SK-N-SH (cell line): ENCODE results near the gene C1orf159. TPM values are rescaled to one million over a fixed set of nuclear protein-coding genes. Genes with fewer than 3 reads are reported as not detected.

Experiments
- CTCF ChIA-PET: fragments of 300-600, 350-600 bp; formaldehyde crosslinking; extraction: SDS; loops from one replicate; lab custom pipeline; 2021; lab: Yijun Ruan, JAX
- POLR2A ChIA-PET: fragments of 350-600 bp; sonication (Branson Sonifier 250); formaldehyde crosslinking; extraction: SDS; loops from one replicate; lab custom pipeline; 2020; ENCODE audit warnings: antibody characterized with exemption, inconsistent platforms; lab: Yijun Ruan, JAX
- DNase-seq: peaks from one replicate; pipeline ENCODE4 v3.0.0; 2012
- H2AFZ ChIP-seq: fragments of 200-600 bp; sonication (generic); 2 replicates; pipeline ENCODE4 v1.8.1; 2016; ENCODE audit warnings: antibody characterized with exemption, mild to moderate bottlenecking, low read depth
- H3F3A ChIP-seq: fragments of 200-600 bp; sonication (generic); replicated peaks from 2 replicates; pipeline ENCODE3; 2016; ENCODE audit warnings: antibody characterized with exemption, mild to moderate bottlenecking; ENCODE audit not compliant: insufficient read depth
- H3K27ac ChIP-seq, 2 experiments: fragments of 200-500 bp in 1 of 2; fragments of 200-600 bp in 1 of 2; sonication (Bioruptor generic) in 1 of 2; sonication (generic), shearing (Covaris generic) in 1 of 2; 2 replicates each; pipeline versions ENCODE4 v1.5.1 to v1.6.1; 2014 to 2016; ENCODE audit warnings: low read depth in 2 of 2, inconsistent platforms in 1 of 2, low read length in 1 of 2, mild to moderate bottlenecking in 1 of 2, mixed read lengths in 1 of 2
- H3K27me3 ChIP-seq: fragments of 200-600 bp; sonication (generic), shearing (Covaris generic); 2 replicates; pipeline ENCODE4 v1.6.1; 2016; ENCODE audit warnings: mixed run types; ENCODE audit not compliant: insufficient read depth
- H3K36me3 ChIP-seq, 2 experiments: fragments of 200-500 bp in 1 of 2; fragments of 200-600 bp in 1 of 2; sonication (Bioruptor generic) in 1 of 2; sonication (generic) in 1 of 2; replicated peaks in 1 of 2; 2 replicates each; pipeline versions ENCODE3 to v1.5.1; 2014 to 2016; ENCODE audit warnings: low read length in 1 of 2, mild to moderate bottlenecking in 1 of 2; ENCODE audit not compliant: insufficient read depth in 2 of 2, control insufficient read depth in 1 of 2
- H3K4me1 ChIP-seq, 2 experiments: fragments of 200-500 bp in 1 of 2; fragments of 200-600 bp in 1 of 2; sonication (Bioruptor generic) in 1 of 2; sonication (generic), shearing (Covaris generic) in 1 of 2; 2 replicates each; pipeline versions ENCODE4 v1.5.1 to v1.6.1; 2014 to 2016; ENCODE audit warnings: low read depth in 1 of 2, low read length in 1 of 2, mixed run types in 1 of 2; ENCODE audit not compliant: insufficient read depth in 2 of 2, control insufficient read depth in 1 of 2
- H3K4me2 ChIP-seq: fragments of 200-600 bp; sonication (generic), shearing (Covaris generic); 2 replicates; pipeline ENCODE4 v1.6.1; 2017; ENCODE audit warnings: mixed run types
- H3K4me3 ChIP-seq, 2 experiments: fragments of 200-500 bp in 1 of 2; fragments of 200-600 bp in 1 of 2; sonication (Bioruptor generic) in 1 of 2; sonication (generic), shearing (Covaris generic) in 1 of 2; 2 replicates each; pipeline versions ENCODE4 v1.5.1 to v1.8.1; 2014 to 2016; ENCODE audit warnings: low read depth in 2 of 2, inconsistent platforms in 1 of 2, low read length in 1 of 2, mild to moderate bottlenecking in 1 of 2, mixed read lengths in 1 of 2, moderate library complexity in 1 of 2
- H3K79me2 ChIP-seq: fragments of 200-600 bp; sonication (generic); 2 replicates; pipeline ENCODE4 v1.8.1; 2017; ENCODE audit warnings: mild to moderate bottlenecking; ENCODE audit not compliant: insufficient read depth
- H3K9ac ChIP-seq: fragments of 200-600 bp; sonication (generic); 2 replicates; pipeline ENCODE4 v1.6.1; 2017; ENCODE audit warnings: mixed run types
- H3K9me2 ChIP-seq: fragments of 200-600 bp; sonication (generic); 2 replicates; pipeline ENCODE4 v1.6.1; 2017; ENCODE audit warnings: mixed run types
- H3K9me3 ChIP-seq: fragments of 200-600 bp; sonication (generic); 2 replicates; pipeline ENCODE4 v1.6.1; 2017; ENCODE audit warnings: mixed run types, mild to moderate bottlenecking, moderate library complexity
- H4K20me1 ChIP-seq: fragments of 200-600 bp; sonication (generic); 2 replicates; pipeline ENCODE4 v1.6.1; 2017; ENCODE audit warnings: mild to moderate bottlenecking, mixed run types; ENCODE audit not compliant: insufficient read depth
- CHD2 ChIP-seq: fragments of 150-350 bp; IDR thresholded peaks from 2 replicates; pipeline ENCODE4 v1.6.1; 2018; ENCODE audit warnings: low read length; ENCODE audit not compliant: partially characterized antibody
- FOSL2 ChIP-seq: IDR thresholded peaks from 2 replicates; pipeline ENCODE4 v1.4.0; 2012; ENCODE audit warnings: low read depth, mild to moderate bottlenecking, moderate library complexity, borderline replicate concordance
- FOXJ3 ChIP-seq: sonication (generic); formaldehyde crosslinking; IDR thresholded peaks from 2 replicates; pipeline ENCODE4 v1.5.1; 2020; ENCODE audit warnings: mild to moderate bottlenecking, missing genetic modification reagents
- FOXM1 ChIP-seq: IDR thresholded peaks from 2 replicates; pipeline ENCODE4 v1.4.0; 2012; ENCODE audit warnings: low read depth, mild to moderate bottlenecking
- GABPA ChIP-seq: IDR thresholded peaks from 2 replicates; pipeline ENCODE4 v1.4.0; 2012; ENCODE audit warnings: low read depth, mild to moderate bottlenecking
- JUND ChIP-seq: IDR thresholded peaks from 2 replicates; pipeline ENCODE4 v1.4.0; 2012
- NRF1 ChIP-seq: IDR thresholded peaks from 2 replicates; pipeline ENCODE4 v1.6.1; 2012; ENCODE audit warnings: low read depth, mild to moderate bottlenecking, low read length
- RAD21 ChIP-seq: IDR thresholded peaks from 2 replicates; pipeline ENCODE4 v1.6.1; 2012; ENCODE audit warnings: mild to moderate bottlenecking, low read length
- RCOR1 ChIP-seq: fragments of 150-350 bp; IDR thresholded peaks from 2 replicates; pipeline ENCODE4 v1.6.1; 2017; ENCODE audit warnings: antibody characterized with exemption, low read length
- RXRA ChIP-seq: IDR thresholded peaks from 2 replicates; pipeline ENCODE4 v1.4.0; 2012; ENCODE audit warnings: low read depth, mild to moderate bottlenecking, borderline replicate concordance
- SMC3 ChIP-seq: IDR thresholded peaks from 2 replicates; pipeline ENCODE4 v1.6.1; 2012; ENCODE audit warnings: low read depth, low read length, improper control_type of control experiment
- TAF1 ChIP-seq: IDR thresholded peaks from 2 replicates; pipeline ENCODE4 v1.6.1; 2012; ENCODE audit warnings: low read depth, mild to moderate bottlenecking, low read length, moderate library complexity, borderline replicate concordance
- whole genome bisulfite sequencing: methylation state at CpG from one replicate; pipeline ENCODE4 v1.1.6; 2017; ENCODE audit warnings: low lambda C conversion rate; 5-methylcytosine and 5-hydroxymethylcytosine counted together
- polyA plus RNA-seq, 3 experiments: library from polyadenylated mRNA; depleted of rRNA; stranded (reverse); fragments of >200 nt; gene quantifications; 2 replicates each; pipeline ENCODE4 v1.2.3, GENCODE V29; 2012
- TF ChIP-seq, protein P1 (sequence below): IDR thresholded peaks from 2 replicates; pipeline ENCODE4; 2012
- TF ChIP-seq, protein P2 (sequence below): IDR thresholded peaks from 2 replicates; pipeline ENCODE4 v1.4.0; 2012; ENCODE audit warnings: low read depth
- TF ChIP-seq, protein P3 (sequence below): fragments of 150-350 bp; IDR thresholded peaks from 2 replicates; pipeline ENCODE4 v1.6.1; 2017; ENCODE audit warnings: antibody characterized with exemption, low read length, low read depth, borderline replicate concordance
- TF ChIP-seq, protein P4 (sequence below): fragments of 200-600 bp; sonication (generic); IDR thresholded peaks from 2 replicates; pipeline ENCODE4 v1.6.1; 2017; ENCODE audit warnings: antibody characterized with exemption, mild to moderate bottlenecking, moderate library complexity
- TF ChIP-seq, protein P5 (sequence below): IDR thresholded peaks from 2 replicates; pipeline ENCODE4 v1.6.1; 2012; ENCODE audit warnings: mild to moderate bottlenecking, low read depth, low read length, moderate library complexity
- TF ChIP-seq, protein P6 (sequence below): IDR thresholded peaks from 2 replicates; pipeline ENCODE4 v1.4.0; 2012; ENCODE audit warnings: low read depth, borderline replicate concordance

The C1orf159 gene
- polyA plus RNA-seq, 1 of the 3 experiments (the other 2 are of a cell fraction), result 10.2 TPM

DNA sequence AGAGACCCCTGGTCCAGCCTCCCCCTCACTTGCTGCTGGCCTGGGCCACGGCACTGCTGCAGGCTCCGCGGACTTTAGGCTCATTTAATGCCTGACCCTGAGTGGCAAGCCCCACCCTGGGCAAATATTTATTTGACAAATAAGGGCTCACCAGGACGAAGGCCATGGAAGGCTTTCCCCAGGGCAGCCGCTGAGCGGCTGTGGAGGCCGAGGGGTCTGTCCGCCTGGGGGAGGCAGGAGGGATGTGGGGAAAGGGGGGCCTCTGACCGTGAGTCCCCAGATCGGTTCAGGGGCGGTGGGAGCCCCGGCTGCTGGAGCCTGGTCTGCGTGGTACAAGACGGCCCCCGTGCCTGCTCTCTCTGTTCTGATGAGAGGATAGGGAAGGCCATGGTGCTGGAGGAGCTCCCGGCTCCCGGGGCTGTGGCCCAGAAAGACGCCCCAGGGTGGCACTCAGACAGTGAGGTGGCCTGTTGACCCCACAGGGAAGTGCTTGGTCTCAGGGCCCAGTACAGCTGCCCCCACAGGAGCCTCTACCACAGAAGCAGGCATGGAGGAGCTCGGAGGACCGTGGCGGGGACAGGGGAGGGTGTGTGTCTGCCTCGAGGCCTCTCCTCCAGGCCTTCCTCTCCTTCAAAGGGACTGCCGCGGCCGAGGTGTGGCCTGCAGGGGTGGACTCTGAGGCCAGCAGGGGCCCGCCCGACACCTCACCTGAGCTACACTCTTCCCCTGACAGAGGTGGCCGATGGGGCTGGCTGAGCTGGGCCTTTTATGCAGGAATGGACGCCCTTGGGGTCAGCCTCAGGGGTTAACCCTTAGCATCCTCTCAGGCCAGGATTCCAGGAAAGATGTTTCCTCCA, 9.1 kb upstream of the C1orf159 start:
- CTCF ChIA-PET, result interaction anchor here (0.7 to 2.2 kb wide), 7 partner anchors 61 to 247 kb away, joined by 3 to 11 read pairs (median 3); no protein-coding TSS in a partner anchor
- POLR2A ChIA-PET, result no interaction called here
- no peak overlapping the region for H3K9ac ChIP-seq
- no peaks in the 10 kb centered on the region for H3K27me3 ChIP-seq
- no peaks in the 10 kb centered on the region for H3K9me3 ChIP-seq
- 70% methylated on average over 10 of the region's 29 CpGs for WGBS
- H4K20me1 ChIP-seq, result no peaks in the 10 kb centered on the region
- H2AFZ ChIP-seq, result no peak overlapping the region
- no peaks in the 10 kb centered on the region for H3K36me3 ChIP-seq
- no peak overlapping the region for H3K27ac ChIP-seq
- no peak for DNase-seq
- no peak overlapping the region for H3K4me2 ChIP-seq
- peaks cover 10% of the 10 kb centered on the region for H3F3A ChIP-seq
- H3K79me2 ChIP-seq, result no peaks in the 10 kb centered on the region
- no peaks in the 10 kb centered on the region for H3K9me2 ChIP-seq
- H3K4me3 ChIP-seq, result no peak overlapping the region
- H3K4me1 ChIP-seq, result peaks cover 0 to 11% of the 10 kb centered on the region in 2 experiments; a peak in 1 of 4 replicates
- TF ChIP-seq FOXJ3 (CRISPR knock-in tag) (no peak), SMC3 (no peak), CHD2 (no peak), TAF1 (no peak), NRF1 (no peak), GABPA (no peak), RXRA (no peak), FOXM1 (no peak), RAD21 (no peak)
- TF ChIP-seq, protein P1, sequence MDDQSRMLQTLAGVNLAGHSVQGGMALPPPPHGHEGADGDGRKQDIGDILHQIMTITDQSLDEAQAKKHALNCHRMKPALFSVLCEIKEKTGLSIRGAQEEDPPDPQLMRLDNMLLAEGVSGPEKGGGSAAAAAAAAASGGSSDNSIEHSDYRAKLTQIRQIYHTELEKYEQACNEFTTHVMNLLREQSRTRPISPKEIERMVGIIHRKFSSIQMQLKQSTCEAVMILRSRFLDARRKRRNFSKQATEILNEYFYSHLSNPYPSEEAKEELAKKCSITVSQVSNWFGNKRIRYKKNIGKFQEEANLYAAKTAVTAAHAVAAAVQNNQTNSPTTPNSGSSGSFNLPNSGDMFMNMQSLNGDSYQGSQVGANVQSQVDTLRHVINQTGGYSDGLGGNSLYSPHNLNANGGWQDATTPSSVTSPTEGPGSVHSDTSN, result no peak
- TF ChIP-seq, protein P2, sequence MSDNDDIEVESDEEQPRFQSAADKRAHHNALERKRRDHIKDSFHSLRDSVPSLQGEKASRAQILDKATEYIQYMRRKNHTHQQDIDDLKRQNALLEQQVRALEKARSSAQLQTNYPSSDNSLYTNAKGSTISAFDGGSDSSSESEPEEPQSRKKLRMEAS, result no peak
- TF ChIP-seq, protein P3, sequence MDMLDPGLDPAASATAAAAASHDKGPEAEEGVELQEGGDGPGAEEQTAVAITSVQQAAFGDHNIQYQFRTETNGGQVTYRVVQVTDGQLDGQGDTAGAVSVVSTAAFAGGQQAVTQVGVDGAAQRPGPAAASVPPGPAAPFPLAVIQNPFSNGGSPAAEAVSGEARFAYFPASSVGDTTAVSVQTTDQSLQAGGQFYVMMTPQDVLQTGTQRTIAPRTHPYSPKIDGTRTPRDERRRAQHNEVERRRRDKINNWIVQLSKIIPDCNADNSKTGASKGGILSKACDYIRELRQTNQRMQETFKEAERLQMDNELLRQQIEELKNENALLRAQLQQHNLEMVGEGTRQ, result no peak

DNA sequence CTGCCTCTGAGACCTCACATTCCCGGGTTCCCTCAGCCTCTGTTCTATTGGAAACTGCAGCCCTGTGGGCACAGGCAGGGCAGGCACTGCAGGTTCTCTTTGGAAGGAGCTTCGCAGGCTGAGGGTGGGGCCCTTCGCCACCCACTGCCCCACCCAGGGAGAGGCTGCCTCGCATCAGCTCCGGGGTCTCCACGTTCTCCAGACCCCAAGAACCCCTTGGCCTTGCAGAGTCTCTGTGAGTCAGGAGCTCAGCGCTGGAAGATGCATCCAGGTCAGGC, 8.6 kb upstream of the C1orf159 start:
- DNase-seq, result no peak
- H3K79me2 ChIP-seq, result no peaks in the 10 kb centered on the region
- H3K36me3 ChIP-seq, result no peaks in the 10 kb centered on the region
- no peak overlapping the region for H3K9ac ChIP-seq
- no peak overlapping the region for H3K4me2 ChIP-seq
- H3K27ac ChIP-seq, result no peak overlapping the region
- 78% methylated on average over 6 of the region's 7 CpGs for WGBS
- H3K27me3 ChIP-seq, result 0 out of 2 replicates have a peak, but pooled peaks cover under 1% of the 10 kb centered on the region
- H3K4me3 ChIP-seq, result no peak overlapping the region
- no peaks in the 10 kb centered on the region for H4K20me1 ChIP-seq
- H3K4me1 ChIP-seq, result peaks cover 0 to 11% of the 10 kb centered on the region in 2 experiments; a peak in 1 of 4 replicates
- H3K9me3 ChIP-seq, result no peaks in the 10 kb centered on the region
- H2AFZ ChIP-seq, result no peak overlapping the region
- CTCF ChIA-PET, result interaction anchor here (1.0 to 2.2 kb wide), 5 partner anchors 60 to 167 kb away, joined by 3 to 11 read pairs (median 4); no protein-coding TSS in a partner anchor
- POLR2A ChIA-PET, result no interaction called here
- H3F3A ChIP-seq, result peaks cover 10% of the 10 kb centered on the region
- H3K9me2 ChIP-seq, result no peaks in the 10 kb centered on the region
- TF ChIP-seq, protein P2, result no peak
- TF ChIP-seq RXRA (no peak), FOXJ3 (CRISPR knock-in tag) (no peak), FOSL2 (no peak), JUND (no peak), RCOR1 (no peak)
- TF ChIP-seq, protein P4, sequence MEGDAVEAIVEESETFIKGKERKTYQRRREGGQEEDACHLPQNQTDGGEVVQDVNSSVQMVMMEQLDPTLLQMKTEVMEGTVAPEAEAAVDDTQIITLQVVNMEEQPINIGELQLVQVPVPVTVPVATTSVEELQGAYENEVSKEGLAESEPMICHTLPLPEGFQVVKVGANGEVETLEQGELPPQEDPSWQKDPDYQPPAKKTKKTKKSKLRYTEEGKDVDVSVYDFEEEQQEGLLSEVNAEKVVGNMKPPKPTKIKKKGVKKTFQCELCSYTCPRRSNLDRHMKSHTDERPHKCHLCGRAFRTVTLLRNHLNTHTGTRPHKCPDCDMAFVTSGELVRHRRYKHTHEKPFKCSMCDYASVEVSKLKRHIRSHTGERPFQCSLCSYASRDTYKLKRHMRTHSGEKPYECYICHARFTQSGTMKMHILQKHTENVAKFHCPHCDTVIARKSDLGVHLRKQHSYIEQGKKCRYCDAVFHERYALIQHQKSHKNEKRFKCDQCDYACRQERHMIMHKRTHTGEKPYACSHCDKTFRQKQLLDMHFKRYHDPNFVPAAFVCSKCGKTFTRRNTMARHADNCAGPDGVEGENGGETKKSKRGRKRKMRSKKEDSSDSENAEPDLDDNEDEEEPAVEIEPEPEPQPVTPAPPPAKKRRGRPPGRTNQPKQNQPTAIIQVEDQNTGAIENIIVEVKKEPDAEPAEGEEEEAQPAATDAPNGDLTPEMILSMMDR, result no peak
- TF ChIP-seq, protein P5, sequence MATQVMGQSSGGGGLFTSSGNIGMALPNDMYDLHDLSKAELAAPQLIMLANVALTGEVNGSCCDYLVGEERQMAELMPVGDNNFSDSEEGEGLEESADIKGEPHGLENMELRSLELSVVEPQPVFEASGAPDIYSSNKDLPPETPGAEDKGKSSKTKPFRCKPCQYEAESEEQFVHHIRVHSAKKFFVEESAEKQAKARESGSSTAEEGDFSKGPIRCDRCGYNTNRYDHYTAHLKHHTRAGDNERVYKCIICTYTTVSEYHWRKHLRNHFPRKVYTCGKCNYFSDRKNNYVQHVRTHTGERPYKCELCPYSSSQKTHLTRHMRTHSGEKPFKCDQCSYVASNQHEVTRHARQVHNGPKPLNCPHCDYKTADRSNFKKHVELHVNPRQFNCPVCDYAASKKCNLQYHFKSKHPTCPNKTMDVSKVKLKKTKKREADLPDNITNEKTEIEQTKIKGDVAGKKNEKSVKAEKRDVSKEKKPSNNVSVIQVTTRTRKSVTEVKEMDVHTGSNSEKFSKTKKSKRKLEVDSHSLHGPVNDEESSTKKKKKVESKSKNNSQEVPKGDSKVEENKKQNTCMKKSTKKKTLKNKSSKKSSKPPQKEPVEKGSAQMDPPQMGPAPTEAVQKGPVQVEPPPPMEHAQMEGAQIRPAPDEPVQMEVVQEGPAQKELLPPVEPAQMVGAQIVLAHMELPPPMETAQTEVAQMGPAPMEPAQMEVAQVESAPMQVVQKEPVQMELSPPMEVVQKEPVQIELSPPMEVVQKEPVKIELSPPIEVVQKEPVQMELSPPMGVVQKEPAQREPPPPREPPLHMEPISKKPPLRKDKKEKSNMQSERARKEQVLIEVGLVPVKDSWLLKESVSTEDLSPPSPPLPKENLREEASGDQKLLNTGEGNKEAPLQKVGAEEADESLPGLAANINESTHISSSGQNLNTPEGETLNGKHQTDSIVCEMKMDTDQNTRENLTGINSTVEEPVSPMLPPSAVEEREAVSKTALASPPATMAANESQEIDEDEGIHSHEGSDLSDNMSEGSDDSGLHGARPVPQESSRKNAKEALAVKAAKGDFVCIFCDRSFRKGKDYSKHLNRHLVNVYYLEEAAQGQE, result no peak
- TF ChIP-seq, protein P6, sequence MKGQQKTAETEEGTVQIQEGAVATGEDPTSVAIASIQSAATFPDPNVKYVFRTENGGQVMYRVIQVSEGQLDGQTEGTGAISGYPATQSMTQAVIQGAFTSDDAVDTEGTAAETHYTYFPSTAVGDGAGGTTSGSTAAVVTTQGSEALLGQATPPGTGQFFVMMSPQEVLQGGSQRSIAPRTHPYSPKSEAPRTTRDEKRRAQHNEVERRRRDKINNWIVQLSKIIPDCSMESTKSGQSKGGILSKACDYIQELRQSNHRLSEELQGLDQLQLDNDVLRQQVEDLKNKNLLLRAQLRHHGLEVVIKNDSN, result no peak
